LHCN-M2 (cell line): Measurements from ENCODE around the gene KCNMA1. TPM values are rescaled to one million over a fixed set of nuclear protein-coding genes. Genes with fewer than 3 reads are reported as not detected.

Experiments used
- DNase-seq: peaks from one replicate; pipeline ENCODE4 v3.0.0-alpha.2; 2012; ENCODE audit warnings: low read depth
- total RNA-seq: library from RNA; depleted of rRNA; stranded (reverse); fragments of >200 nt; gene quantifications from 2 replicates; pipeline ENCODE4 v1.2.3, GENCODE V29; 2014

Gene KCNMA1
- total RNA-seq, 1 experiment from 2014 or later = 28.6 TPM

GRCh38 chr10:77455561-77455960 lies 182.0 kb downstream of the KCNMA1 start:
- DNase-seq = peak; percentile 14

DNA sequence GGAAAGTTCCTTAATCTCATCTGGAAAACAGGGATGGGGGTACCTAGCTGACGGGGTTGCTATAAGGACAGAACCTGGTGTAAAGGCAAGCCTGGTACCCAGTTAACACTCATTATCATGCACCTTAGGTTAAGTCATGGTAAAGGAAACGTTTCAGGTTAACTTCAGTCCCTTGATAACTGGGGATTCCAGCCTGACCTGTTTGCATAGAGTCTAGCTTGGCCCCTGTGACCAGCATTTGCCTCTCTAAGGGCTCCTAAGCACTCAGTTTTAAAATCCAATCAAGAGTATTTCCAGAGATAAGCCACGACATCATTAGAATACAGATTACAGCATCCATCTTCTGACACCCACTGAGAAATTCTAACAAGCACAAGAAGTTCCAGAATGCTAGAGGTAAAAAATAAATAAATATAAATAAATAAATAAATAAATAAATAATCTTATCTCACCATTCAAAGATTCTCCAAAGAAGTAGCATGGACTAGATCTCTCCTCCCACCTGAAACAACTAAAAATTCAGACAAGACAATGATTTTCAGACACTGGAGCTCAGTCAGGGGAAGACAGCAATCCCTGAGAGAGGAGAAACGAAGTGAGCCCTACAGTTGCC lies 184.6 kb downstream of the KCNMA1 start:
- no peak for DNase-seq

- DNase-seq = no peak
Measured at GRCh38 chr10:77451886-77452285, 185.7 kb downstream of the KCNMA1 start.

- DNase-seq = no peak
Measured at GRCh38 chr10:77448226-77448625, 189.4 kb downstream of the KCNMA1 start.

- no peak for DNase-seq
Measured at GRCh38 chr10:77446700-77447099, 190.9 kb downstream of the KCNMA1 start.

DNA sequence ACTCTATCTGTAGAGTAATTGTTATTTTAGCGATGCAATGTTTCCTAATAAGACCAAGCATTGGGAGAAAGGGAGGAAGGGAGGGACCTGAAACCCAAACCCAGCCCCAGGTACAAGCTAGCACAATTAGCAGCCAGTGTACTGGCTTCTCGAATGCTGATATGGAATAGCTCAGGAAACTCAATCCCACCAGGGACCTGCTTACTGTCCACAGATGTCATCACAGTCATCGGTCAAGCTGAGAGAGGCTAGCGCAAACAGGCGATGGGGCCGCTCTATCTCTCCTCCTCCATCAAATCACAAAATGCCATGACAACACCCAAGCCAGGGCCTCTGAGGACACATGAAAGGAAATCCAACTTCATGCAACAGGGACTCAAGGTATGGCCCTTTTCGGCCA lies 192.1 kb downstream of the KCNMA1 start:
- no peak for DNase-seq

- DNase-seq = no peak
Measured at GRCh38 chr10:77444041-77444440, 193.6 kb downstream of the KCNMA1 start.

GRCh38 chr10:77442699-77443189 lies 194.9 kb downstream of the KCNMA1 start:
- DNase-seq = no peak

- DNase-seq = no peak
Measured at GRCh38 chr10:77441353-77442166, 196.0 kb downstream of the KCNMA1 start.

- no peak for DNase-seq
Measured at GRCh38 chr10:77436257-77436975, 201.2 kb downstream of the KCNMA1 start.

DNA sequence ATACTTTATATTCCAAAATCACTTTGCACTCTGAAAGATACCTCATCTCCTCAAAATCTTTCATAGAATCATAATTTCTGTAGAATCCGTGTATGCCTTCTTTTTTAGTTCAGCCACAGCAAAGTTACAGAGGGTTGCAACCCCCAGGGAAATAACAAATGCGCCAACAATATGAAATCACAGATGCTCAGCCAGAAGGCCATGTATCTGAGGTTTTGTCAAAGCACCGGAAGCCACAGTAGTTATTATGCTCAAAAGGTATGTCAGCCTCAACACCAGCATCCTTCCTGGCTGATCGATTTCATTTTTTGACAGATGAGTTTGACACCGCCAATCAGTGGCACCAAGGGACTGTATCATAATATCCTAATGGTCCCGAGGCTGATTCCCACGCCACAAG lies 204.1 kb downstream of the KCNMA1 start:
- DNase-seq = no peak

DNA sequence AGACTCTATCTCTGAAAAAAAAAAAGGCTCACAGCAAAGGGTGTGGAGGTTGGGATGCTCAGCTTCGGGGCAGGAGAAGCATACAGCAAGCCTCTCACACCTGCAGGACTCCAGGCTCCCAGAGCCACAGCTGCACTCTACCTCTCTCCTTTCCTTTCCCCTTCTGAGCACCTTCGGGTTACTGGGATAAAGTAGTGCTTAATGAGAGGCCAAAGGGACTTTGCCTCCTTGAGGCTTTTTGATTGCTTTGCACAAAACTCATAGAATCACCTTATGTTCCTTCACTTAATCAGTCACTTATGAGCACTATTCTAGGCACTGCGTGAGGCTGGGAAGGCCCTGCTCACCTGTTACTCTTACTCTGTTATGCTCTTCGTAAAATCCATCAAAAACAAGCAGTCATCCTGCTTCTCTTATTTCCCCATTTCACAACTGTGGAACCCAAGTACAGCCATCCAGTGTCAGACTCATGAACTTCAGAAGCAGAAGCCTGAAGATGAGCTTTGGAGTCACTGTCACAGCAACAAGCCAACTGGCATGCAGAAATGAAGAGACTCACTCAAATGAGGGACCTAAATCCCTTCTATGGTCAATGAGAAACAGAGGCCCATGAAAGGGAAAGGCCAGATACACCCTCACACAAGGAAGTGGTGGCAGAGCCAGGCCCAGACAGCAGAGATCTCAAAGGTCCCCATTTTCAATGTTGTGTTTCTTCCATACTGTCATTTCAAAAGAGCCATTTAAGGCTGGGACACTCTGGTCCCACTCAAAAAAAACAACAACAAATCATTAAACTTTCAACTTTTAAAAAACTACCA lies 205.4 kb downstream of the KCNMA1 start:
- DNase-seq = no peak

GRCh38 chr10:77431209-77431611 lies 206.4 kb downstream of the KCNMA1 start:
- no peak for DNase-seq

DNA sequence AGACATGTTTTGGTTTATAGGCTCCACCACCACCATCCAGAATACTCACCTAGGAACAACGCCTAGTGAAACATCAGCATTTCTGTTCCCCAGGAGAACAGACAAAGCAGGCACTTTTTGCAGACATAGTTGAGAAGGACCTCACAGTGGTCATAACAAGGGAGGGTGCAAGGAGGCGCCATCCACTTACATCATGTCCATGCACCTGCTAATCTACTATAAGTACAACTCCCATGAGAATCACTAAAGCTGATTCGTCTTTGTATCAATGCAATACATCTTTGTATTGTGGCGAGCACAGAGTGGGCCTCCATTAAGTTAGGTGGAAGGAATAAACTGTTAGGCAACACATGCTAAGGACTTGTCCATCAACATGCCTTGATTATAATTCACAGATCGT lies 207.1 kb downstream of the KCNMA1 start:
- no peak for DNase-seq

DNA sequence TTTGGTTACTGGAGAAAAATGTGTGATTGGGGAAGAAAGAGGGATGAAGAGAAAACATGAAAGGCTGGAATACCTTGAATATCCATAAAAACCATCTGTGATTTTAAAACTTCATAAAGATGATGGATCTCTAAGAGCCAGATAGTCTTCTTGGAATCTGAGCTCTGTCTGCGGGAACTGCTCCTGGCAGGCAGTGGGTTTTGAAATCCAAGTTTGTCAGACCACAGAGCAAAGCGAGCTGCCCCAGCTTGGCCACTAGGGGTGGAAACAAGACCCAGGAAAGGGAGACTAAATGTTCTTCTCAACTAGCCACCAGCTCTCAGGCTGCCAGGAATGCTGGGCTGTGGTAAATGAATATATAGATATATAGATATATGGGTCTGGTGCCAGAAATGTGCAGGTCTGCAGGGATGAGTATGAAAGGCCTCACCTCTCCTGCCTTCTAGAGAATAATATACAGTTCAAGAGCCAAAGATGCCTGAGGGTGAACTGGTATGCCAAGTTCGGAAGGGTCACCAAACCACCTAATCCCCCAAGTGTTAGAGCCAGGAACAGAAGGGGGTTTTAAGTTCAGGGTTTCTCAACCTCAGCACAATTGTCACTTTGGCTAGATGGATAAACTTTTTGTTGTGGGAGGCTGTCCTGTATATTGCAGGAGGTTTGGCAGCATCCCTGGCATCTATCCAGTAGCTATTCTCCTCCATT lies 208.8 kb downstream of the KCNMA1 start:
- peak; percentile 68 for DNase-seq

- no peak for DNase-seq
Measured at GRCh38 chr10:77424257-77424656, 213.4 kb downstream of the KCNMA1 start.

DNA sequence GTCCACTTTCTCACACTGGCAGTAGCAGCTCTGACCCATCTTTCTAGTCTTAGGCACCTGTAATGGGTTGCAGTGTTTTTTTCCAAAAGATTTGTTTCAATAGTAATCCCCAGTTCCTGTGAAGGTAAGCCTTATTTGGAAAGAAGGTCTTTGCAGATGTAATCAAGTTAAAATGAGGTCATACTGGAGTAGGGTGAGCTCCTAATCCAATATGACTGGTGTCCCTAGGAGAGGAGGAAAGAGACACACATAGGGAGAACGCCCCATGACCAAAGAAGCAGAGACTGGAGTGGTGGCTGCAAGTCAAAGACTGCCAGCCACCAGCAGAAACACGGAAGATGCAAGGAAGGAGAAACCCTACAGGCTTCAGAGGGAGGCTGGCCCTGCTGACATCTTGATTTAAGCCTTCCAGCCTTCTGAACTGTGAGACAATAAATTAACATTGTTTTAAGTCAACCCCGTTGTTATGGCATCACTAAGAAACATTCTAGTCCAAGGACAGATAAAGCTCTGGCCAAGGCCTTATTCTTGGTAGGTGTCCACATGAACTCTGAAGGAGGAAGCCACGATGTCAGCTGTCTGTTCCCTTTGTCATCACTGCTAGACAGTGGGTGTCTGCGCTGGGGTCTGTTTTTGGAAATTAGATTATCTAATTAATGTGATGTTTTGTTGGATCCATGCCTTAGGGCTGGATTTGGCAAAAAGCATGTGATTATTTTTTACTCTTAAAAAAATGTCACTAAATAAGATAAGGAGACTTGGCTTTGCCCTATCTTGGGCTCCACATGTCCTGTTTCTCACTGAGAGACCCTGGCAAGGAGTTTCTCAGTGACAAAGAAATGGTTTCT lies 214.9 kb downstream of the KCNMA1 start:
- DNase-seq = no peak

DNA sequence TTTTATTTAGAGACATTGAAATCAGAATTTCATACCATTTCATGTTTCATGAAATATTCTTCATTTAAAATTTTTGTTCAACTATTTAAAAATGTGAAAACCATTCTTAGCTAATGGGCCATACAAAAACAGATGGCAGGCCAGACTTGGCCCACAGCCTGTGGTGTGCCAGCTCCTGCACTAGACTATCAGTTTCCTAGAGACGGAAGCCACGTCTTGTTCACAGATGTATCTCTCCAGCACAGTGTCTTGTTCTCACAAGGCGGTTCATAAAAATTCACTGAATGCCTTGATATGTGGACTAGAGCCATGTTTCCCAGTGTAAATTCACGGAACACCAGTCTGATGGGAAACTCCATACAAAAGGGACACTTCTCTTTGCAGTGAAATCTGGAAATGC lies 216.0 kb downstream of the KCNMA1 start:
- DNase-seq = no peak

DNA sequence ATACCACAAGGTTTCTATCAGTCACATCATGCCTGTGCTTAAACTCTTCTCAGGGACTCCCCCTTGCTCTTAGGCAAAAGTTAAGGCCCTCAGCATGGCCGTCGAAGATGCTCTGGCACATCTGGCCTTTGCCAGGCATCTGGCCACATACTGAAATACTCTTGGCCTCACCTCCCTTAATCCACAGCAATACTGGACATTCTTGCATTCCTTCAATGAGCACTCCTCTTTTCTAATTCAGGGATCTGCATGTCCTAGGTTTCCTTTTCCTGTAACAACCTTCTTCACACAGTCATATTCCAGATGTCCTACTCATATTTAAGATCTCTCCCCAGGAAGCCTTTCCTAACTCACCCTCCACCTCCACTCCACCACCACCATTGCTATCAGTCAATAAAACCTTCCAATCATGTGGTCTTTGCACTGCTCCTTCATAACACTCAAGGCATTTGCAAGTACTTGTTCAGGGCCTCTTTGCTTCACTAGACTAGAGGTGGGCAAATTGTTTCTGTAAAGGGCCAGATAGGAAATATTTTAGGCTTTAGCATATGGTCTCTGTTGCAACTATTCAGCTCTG lies 216.6 kb downstream of the KCNMA1 start:
- no peak for DNase-seq

GRCh38 chr10:77419979-77420378 lies 217.6 kb downstream of the KCNMA1 start:
- DNase-seq = no peak
